Globus pallidus (tissue), 1 donor: ENCODE measurements around the gene TUBGCP5.
"Not testable (repeated sequence)": the region's sequence is repeated elsewhere in the genome, so short reads cannot be mapped to it uniquely, and the experiment has no call there.

Experiments used
- DNase-seq: peaks from one replicate; pipeline ENCODE4 v3.0.0-alpha.2; 2015; ENCODE audit warnings: low spot score

Gene TUBGCP5

GRCh38 chr15:23041736-23042135 lies 2.4 kb upstream of the TUBGCP5 start:
- not testable (repeated sequence) for DNase-seq

DNA sequence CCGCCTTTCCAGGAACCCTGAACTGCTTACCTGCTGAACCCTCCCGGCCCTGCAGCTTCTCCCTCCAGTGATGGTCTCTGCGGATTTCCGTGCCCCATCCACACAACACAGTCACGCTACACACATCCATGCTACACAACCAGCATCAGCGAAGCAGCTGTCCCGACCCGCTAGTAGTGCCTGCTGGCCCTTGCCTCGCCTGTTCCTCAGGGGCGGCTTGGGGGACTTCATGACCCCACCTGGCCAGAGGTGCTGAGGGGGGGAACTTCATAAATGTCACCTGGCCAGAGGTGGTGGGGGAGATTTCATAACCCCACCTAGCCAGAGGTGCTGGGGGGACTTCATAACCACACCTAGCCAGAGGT lies 530 bp upstream of the TUBGCP5 start:
- no peak for DNase-seq

GRCh38 chr15:23038726-23039142 lies 635 bp downstream of the TUBGCP5 start:
- DNase-seq = no peak

- peak; percentile 32 for DNase-seq
These were observed 3.3 kb downstream of the TUBGCP5 start for GRCh38 chr15:23035964-23036566.

DNA sequence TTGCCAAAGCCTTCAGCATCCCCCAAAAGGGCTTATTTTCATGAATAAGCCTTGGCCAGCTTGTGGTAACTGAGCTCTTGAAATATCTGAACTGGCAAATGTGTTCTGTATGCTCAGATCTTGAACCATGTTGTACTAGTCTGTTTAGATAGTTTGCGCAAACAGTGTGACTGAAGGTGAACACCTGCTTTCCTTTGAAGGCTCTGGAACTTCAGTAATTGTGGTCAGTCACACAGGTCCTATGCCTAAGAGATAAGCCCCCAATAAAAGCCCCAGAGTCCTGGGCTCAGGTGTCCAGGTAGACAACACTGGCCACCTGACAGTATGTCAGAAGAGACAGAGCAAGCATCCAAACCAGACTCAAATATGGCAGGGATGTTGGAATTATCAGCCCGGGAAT lies 5.4 kb downstream of the TUBGCP5 start:
- no peak for DNase-seq

DNA sequence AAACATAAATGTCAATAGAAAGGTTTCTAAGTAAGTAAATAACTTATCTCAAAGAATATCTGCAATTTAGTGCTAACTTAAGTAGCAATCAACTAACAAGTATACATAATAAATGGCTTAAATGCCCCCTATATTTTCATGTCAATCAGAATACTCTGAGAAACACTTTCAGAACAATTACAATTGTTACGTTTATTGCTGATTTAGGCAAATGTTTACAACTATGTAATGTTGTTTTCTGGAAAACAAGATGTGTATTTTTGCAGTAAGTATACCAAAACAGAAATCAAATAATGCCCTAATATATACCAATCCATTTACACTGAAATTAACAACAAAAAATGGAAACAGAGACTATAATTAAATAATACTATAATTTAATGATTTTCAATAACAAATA lies 13.2 kb downstream of the TUBGCP5 start:
- DNase-seq = no peak

DNA sequence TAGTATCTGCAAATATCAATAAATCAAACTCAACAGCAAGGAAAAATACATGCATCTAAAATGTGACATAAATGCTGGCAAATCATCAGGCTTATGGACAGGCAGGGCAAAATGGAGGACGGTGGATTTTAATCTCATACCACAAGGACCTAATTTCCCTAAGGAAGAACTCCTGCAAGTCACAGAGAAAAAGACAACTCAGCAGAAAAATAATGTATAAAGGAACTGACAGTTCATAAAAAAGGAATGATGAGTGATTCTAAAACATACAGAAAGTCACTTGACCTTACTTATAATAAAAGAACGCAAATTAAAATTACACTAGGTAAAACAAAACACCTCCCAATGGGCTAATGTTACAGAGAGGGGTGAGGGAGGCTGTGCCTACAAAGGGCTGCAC lies 17.2 kb downstream of the TUBGCP5 start:
- no peak for DNase-seq

DNA sequence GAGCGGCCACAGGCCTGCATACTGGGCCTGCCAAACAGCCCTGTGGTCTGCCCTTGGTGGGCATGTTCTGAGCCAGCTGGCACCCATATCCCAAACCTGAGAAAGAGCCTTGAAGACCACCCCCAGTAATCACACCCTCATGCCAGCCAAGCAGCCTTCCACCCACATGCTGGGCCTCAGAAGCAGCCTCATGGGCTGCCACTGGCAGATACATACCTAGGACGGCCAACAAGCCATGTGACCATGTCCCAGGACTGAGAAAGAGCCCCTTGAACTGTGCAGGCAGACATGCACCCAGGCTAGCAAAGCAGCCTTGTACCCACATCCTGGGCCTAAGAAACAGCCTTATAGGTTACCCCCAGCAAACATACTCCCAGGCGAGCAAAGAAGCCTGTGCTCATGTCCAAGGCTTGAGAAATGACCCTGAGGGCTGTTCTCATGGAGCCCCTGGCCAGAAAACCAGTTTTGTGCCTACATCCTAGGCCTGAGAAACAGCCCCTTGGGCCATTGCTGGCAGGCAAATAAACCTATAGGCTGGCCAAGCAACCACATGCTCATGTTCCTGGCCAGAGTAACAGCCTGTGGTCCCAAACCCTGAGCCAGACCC lies 24.9 kb downstream of the TUBGCP5 start:
- DNase-seq = no peak

- no peak for DNase-seq
These were observed 25.7 kb downstream of the TUBGCP5 start for GRCh38 chr15:23013681-23014080.

DNA sequence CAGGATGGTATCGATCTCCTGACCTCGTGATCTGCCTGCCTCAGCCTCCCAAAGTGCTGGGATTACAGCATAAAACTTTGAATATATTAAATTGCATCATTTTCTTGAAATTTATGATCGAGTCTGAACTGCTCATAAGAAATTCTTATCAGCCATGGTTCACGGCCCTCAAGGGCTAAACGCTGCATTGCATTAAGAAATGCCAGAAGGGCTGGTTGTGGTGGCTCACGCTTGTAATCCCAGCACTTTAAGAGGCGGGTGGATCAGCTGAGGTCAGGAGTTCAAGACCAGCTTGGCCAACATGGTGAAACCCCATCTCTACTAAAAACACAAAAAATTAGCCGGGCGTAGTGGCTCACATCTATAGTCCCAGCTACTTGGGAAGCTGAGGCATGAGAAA lies 26.8 kb downstream of the TUBGCP5 start:
- DNase-seq = not testable (repeated sequence)

- no peak for DNase-seq
These were observed 35.6 kb downstream of the TUBGCP5 start for GRCh38 chr15:23003736-23004135.

DNA sequence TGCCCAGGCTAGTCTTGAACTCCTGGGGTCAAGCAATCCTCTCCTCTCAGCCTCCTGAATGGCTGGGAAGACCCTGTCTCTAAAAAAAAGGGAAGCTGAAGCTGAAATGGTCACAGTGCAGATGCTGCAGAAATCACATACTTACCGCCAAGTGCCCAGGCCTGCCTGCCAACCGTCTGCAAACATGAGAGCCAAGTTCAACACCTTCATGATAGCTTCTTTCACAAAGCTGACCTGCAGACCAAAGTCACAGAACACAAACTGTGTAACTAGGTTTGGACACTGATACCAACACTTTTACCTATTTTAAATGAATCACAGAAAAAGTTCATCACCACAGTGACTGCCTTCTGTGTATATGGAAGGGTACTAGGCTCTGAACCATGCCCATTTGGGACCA lies 36.4 kb downstream of the TUBGCP5 start:
- no peak for DNase-seq

GRCh38 chr15:22995795-22996194 lies 43.6 kb downstream of the TUBGCP5 start:
- DNase-seq = no peak

- DNase-seq = no peak
These were observed 47.4 kb downstream of the TUBGCP5 start for GRCh38 chr15:22992024-22992326.

- no peak for DNase-seq
These were observed 49.5 kb downstream of the TUBGCP5 start for GRCh38 chr15:22989576-22990477.

- no peak for DNase-seq
These were observed 50.6 kb downstream of the TUBGCP5 start for GRCh38 chr15:22988811-22989210.

- not testable (repeated sequence) for DNase-seq
These were observed 57.4 kb downstream of the TUBGCP5 start for GRCh38 chr15:22981931-22982330.

DNA sequence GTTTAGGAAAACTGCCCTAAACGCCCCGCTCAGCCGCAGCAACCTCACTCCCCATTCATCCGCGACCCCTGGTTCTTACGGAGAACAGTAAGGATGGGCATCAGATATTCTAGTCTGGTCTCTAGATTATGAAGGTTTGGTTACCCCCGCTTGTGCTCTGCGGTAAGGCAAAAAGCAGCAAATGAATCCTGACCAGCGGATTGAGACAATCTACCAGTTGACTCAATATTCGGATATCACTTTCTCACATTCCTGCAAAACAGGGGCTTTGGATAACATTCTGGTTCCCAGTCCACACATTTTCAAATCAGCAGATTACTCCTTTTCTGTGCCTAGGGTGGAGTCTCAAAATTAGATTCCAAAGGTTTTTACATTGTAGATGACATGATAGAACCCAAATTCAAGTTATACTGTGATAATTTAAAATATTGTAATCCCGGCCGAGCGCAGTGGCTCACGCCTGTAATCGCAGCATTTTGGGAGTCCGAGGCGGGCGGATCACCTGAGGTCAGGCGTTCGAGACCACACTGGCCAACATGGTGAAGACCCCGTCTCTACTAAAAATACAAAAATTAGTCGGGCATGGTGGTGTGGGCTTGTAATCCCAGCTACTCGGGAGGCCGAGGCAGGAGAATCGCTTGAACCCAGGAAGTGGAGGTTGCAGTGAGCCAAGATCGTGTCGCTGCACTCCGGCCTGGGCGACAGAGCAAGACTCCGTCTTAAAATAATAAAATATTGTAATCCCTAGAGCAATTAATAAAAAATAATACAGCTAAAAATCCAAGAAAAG lies 58.1 kb downstream of the TUBGCP5 start:
- DNase-seq = no peak

DNA sequence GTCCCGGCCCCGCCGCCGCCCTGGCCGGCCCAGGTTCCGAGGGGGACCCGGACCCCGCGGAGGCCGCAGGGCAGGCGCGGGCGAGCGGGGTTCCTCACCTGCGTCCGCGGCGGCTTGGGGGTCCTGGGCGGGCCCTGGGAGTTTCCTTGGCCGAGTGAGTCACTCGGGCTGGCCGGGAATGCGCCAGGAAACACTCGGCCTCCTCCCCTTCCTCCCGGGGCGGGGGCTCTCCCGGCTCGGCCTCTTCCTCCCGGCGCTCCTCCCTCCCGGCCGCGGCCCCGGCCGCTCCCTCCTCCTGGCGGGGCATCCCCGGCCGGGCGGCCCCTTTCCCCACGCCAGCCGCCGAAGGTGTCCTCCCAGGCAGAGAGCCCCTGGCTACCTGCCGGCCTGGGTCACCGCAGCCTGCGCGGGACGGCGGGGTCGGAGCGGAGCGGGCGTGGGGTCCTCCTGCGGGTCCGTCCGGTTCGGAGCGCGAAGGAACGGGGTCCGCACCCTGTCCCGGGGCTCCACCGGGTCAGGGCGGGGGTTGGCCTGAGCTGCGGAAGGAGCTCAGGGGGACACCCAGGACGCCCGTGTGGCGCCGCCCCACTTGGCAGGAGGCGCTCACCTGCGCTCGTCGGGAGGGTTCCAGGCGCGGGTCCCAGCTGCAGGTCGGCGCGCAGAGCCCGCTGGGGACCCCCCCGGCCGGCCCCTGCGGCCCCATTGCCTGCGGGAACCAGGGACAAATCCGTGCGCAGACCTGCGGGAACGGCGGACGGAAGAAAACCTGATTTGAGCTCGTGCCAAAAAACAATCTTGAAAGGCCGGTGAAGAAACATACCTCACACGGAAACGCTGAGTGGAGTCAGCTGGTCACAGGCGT lies 58.9 kb downstream of the TUBGCP5 start, which contains the start of gene CYFIP1:
Gene CYFIP1 (minus strand): TSS at position 180 of the 862 bp plus-strand sequence. CDS start 33,083 bp downstream, outside the sequence.
- no peak for DNase-seq

GRCh38 chr15:22979238-22980188 lies 59.9 kb downstream of the TUBGCP5 start:
- DNase-seq = no peak
